B cell (primary cell): Measurements from ENCODE around the gene GLI3. TPM values are rescaled to one million over a fixed set of nuclear protein-coding genes. Genes with fewer than 3 reads are reported as not detected.

Experiments used
- ATAC-seq: fragments of 200-7000 bp; cut with Tn5 transposase; one replicate; pipeline ENCODE4 v1.10.0; 2021; ENCODE audit warnings: low read depth, mild to moderate bottlenecking, moderate number of reproducible peaks, moderate library complexity
- CTCF ChIA-PET: fragments of 350-600 bp; sonication (Branson Sonifier 250); formaldehyde crosslinking; loops from one replicate; lab custom pipeline; 2021; ENCODE audit warnings: antibody characterized with exemption, inconsistent platforms; lab: Charles Lee
- POLR2A ChIA-PET: fragments of 350-600 bp; sonication (Branson Sonifier 250); formaldehyde crosslinking; loops from one replicate; lab custom pipeline; 2021; ENCODE audit warnings: antibody characterized with exemption; lab: Charles Lee
- DNase-seq: peaks from one replicate; pipeline ENCODE4 v3.0.0; 2013
- H2AFZ ChIP-seq: 2 replicates; pipeline ENCODE4 v1.6.1; 2012; ENCODE audit warnings: mild to moderate bottlenecking, low read depth, low read length; ENCODE audit not compliant: insufficient read depth, poor library complexity, severe bottlenecking
- H3K27ac ChIP-seq, 2 donors: 1 replicate in 1 of 2; 2 replicates in 1 of 2; pipeline ENCODE4 v1.5.1; 2012 to 2013; ENCODE audit warnings: low read length in 2 of 2, mild to moderate bottlenecking in 2 of 2, moderate library complexity in 1 of 2
- H3K27me3 ChIP-seq, 4 experiments: fragments of 200-600 bp in 1 of 4; sonication (generic) in 1 of 4; replicated peaks in 1 of 4; 1 replicate in 2 of 4; 2 replicates in 2 of 4; pipeline versions ENCODE4 v1.6.1 to v1.7.0; 2013 to 2016; ENCODE audit warnings: low read length in 3 of 4, mild to moderate bottlenecking in 2 of 4, mixed read lengths in 1 of 4, moderate library complexity in 1 of 4; ENCODE audit not compliant: insufficient read depth in 4 of 4, control insufficient read depth in 3 of 4; ENCODE audit errors: control extremely low read depth in 1 of 4
- H3K36me3 ChIP-seq, 2 experiments: replicated peaks in 1 of 2; 1 replicate in 1 of 2; 2 replicates in 1 of 2; pipeline versions ENCODE4 v1.6.1 to v1.7.1; 2013; ENCODE audit warnings: low read length in 1 of 2; ENCODE audit not compliant: insufficient read depth in 2 of 2, control insufficient read depth in 1 of 2; ENCODE audit errors: control extremely low read depth in 1 of 2, extremely low read depth in 1 of 2
- H3K4me1 ChIP-seq, 2 donors: fragments of 200-600 bp in 1 of 2; sonication (generic) in 1 of 2; 1 replicate in 1 of 2; 2 replicates in 1 of 2; pipeline versions ENCODE4 v1.5.1 to v1.6.1; 2013 to 2017; ENCODE audit warnings: low read length in 2 of 2; ENCODE audit not compliant: control insufficient read depth in 2 of 2, insufficient read depth in 2 of 2
- H3K4me2 ChIP-seq: replicated peaks from 2 replicates; pipeline ENCODE3; 2012; ENCODE audit warnings: mild to moderate bottlenecking, low read depth, low read length; ENCODE audit not compliant: poor library complexity, severe bottlenecking
- H3K4me3 ChIP-seq, 5 experiments: fragments of 200-600 bp in 1 of 5; sonication (generic) in 1 of 5; 1 replicate in 3 of 5; 2 replicates in 2 of 5; pipeline versions ENCODE4 v1.5.1 to v1.7.0; 2011 to 2016; ENCODE audit warnings: low read length in 4 of 5, mild to moderate bottlenecking in 4 of 5, low read depth in 2 of 5, control low read depth in 1 of 5, moderate library complexity in 1 of 5; ENCODE audit not compliant: insufficient read depth in 1 of 5; ENCODE audit errors: control extremely low read depth in 1 of 5, extremely low read depth in 1 of 5
- H3K79me2 ChIP-seq: fragments of 200-600 bp; sonication (generic); one replicate; pipeline ENCODE4 v1.6.0; 2016; ENCODE audit warnings: low read length; ENCODE audit not compliant: control insufficient read depth, insufficient read depth
- H3K9ac ChIP-seq: fragments of 200-600 bp; sonication (generic); 2 replicates; pipeline ENCODE4 v1.6.1; 2017; ENCODE audit warnings: mild to moderate bottlenecking, low read length, moderate library complexity
- H3K9me3 ChIP-seq, 3 donors: one replicate each; pipeline versions ENCODE4 v1.6.1 to v1.7.1; 2013; ENCODE audit warnings: low read length in 2 of 3; ENCODE audit not compliant: control insufficient read depth in 2 of 3, insufficient read depth in 1 of 3; ENCODE audit errors: control extremely low read depth in 1 of 3
- H4K20me1 ChIP-seq: 2 replicates; pipeline ENCODE4 v1.6.0; 2012; ENCODE audit warnings: mild to moderate bottlenecking, low read length; ENCODE audit not compliant: insufficient read depth, control insufficient read depth, poor library complexity, severe bottlenecking
- H3K27ac Mint-ChIP-seq: one replicate; pipeline ENCODE4 v1.8.0; 2021; ENCODE audit warnings: mixed read lengths
- H3K27me3 Mint-ChIP-seq: one replicate; pipeline ENCODE4 v1.8.0; 2021; ENCODE audit warnings: mixed read lengths
- H3K4me1 Mint-ChIP-seq: one replicate; pipeline ENCODE4 v1.8.0; 2021; ENCODE audit warnings: mixed read lengths
- H3K4me3 Mint-ChIP-seq: one replicate; pipeline ENCODE4 v1.8.0; 2021; ENCODE audit warnings: mixed read lengths
- H3K9me3 Mint-ChIP-seq: one replicate; pipeline ENCODE4 v1.8.0; 2022; ENCODE audit warnings: mixed read lengths; ENCODE audit not compliant: insufficient read depth
- CTCF ChIP-seq: fragments of 200-600 bp; IDR thresholded peaks from one replicate; pipeline ENCODE4 v1.8.0; 2022; ENCODE audit warnings: antibody characterized with exemption, mild to moderate bottlenecking
- EZH2 ChIP-seq: IDR thresholded peaks from 2 replicates; pipeline ENCODE4 v1.6.1; 2012; ENCODE audit warnings: borderline replicate concordance, low read depth, mild to moderate bottlenecking, moderate library complexity, low read length; ENCODE audit not compliant: insufficient read depth, poor library complexity, severe bottlenecking
- WGBS: methylation state at CpG from one replicate; pipeline ENCODE4 v1.1.5; 2013; ENCODE audit warnings: missing lambda C conversion rate; ENCODE audit not compliant: insufficient coverage; 5-methylcytosine and 5-hydroxymethylcytosine counted together
- intact Hi-C: fragments of 100-400 bp; cut with micrococcal nuclease; formaldehyde crosslinking; loops from one replicate; pipeline ENCODE4 v1.10.0; 2022
- polyA plus RNA-seq: library from polyadenylated mRNA; depleted of rRNA; stranded (reverse); fragments of >200 nt; gene quantifications from 2 replicates; pipeline ENCODE4 v1.2.3, GENCODE V29; 2012
- total RNA-seq, 2 donors: library from RNA; stranded (reverse); fragments of 120-200 nt in 1 of 2; gene quantifications; 1 replicate in 1 of 2; 2 replicates in 1 of 2; pipeline versions ENCODE4 v1.2.3 to v1.2.4, GENCODE V29; 2013 to 2022

The GLI3 gene
- total and polyA plus RNA-seq, 2 donors (not counting 1 experiment from before 2014, with no cell fraction given), result not detected

GRCh38 chr7:42263971-42264370 is 27.0 kb upstream of the GLI3 start:
- no peak overlapping the region for H3K27ac Mint-ChIP-seq
- DNase-seq (no peak), ATAC-seq (no peak)
- H3K27me3 Mint-ChIP-seq, result peaks cover 3% of the 10 kb centered on the region
- H3K4me2 ChIP-seq, result no peak overlapping the region
- no peaks in the 10 kb centered on the region for H3K79me2 ChIP-seq
- POLR2A ChIA-PET, result no interaction called here
- H3K9ac ChIP-seq, result no peak overlapping the region
- H3K4me3 Mint-ChIP-seq, result no peak overlapping the region
- 100% methylated on average over 2 of the region's 4 CpGs for WGBS
- H4K20me1 ChIP-seq, result no peaks in the 10 kb centered on the region
- H2AFZ ChIP-seq, result no peak overlapping the region
- intact Hi-C loops, result no loop called here
- no peak overlapping the region for H3K27ac ChIP-seq
- no peak for TF ChIP-seq EZH2
- no peak for TF ChIP-seq CTCF
- no peaks in the 10 kb centered on the region for H3K4me1 ChIP-seq
- no peaks in the 10 kb centered on the region for H3K27me3 ChIP-seq
- H3K9me3 Mint-ChIP-seq, result no peaks in the 10 kb centered on the region
- H3K9me3 ChIP-seq, result no peaks in the 10 kb centered on the region
- CTCF ChIA-PET, result no interaction called here
- H3K36me3 ChIP-seq, result no peaks in the 10 kb centered on the region
- H3K4me1 Mint-ChIP-seq, result no peaks in the 10 kb centered on the region
- no peak overlapping the region for H3K4me3 ChIP-seq

- H3K4me3 Mint-ChIP-seq, result no peak overlapping the region
- no peaks in the 10 kb centered on the region for H3K79me2 ChIP-seq
- H3K36me3 ChIP-seq, result no peaks in the 10 kb centered on the region
- TF ChIP-seq EZH2 (no peak), CTCF (no peak)
- no peak overlapping the region for H3K4me3 ChIP-seq
- DNase-seq, result no peak
- 81% methylated on average over 6 of the region's 7 CpGs for WGBS
- no peaks in the 10 kb centered on the region for H3K9me3 ChIP-seq
- intact Hi-C loops, result no loop called here
- H3K4me1 Mint-ChIP-seq, result no peaks in the 10 kb centered on the region
- ATAC-seq, result no peak
- no peak overlapping the region for H2AFZ ChIP-seq
- H3K27ac ChIP-seq, result no peak overlapping the region
- no peak overlapping the region for H3K27ac Mint-ChIP-seq
- H3K4me1 ChIP-seq, result no peaks in the 10 kb centered on the region
- H3K27me3 ChIP-seq, result no peaks in the 10 kb centered on the region
- peaks cover 3% of the 10 kb centered on the region for H3K27me3 Mint-ChIP-seq
- H4K20me1 ChIP-seq, result no peaks in the 10 kb centered on the region
- H3K9ac ChIP-seq, result no peak overlapping the region
- CTCF ChIA-PET, result no interaction called here
- H3K9me3 Mint-ChIP-seq, result no peaks in the 10 kb centered on the region
- POLR2A ChIA-PET, result no interaction called here
- H3K4me2 ChIP-seq, result no peak overlapping the region
Observed at GRCh38 chr7:42262964-42263363, 26.0 kb upstream of the GLI3 start.
